ENCODE data around the gene VPS13D.

Gene VPS13D

GRCh38 chr1:12477936-12478611 is 248.2 kb downstream of the VPS13D start:
- H3K79me2 ChIP-seq (ENCODE audit: insufficient read depth, low read length), result no peaks in the 10 kb centered on the region
- no peak overlapping the region for H3K9ac ChIP-seq (ENCODE audit: low read length)
- no peaks in the 10 kb centered on the region for H4K20me1 ChIP-seq (ENCODE audit: insufficient read depth, low read length)
- 0 out of 2 replicates have a peak, but pooled peaks cover 5% of the 10 kb centered on the region for H3K9me3 ChIP-seq (ENCODE audit: low read length)
- no peak overlapping the region for H3K27ac ChIP-seq (ENCODE audit: low read depth, low read length, poor library complexity, severe bottlenecking)
- H3K36me3 ChIP-seq (ENCODE audit: insufficient read depth, low read length), result peaks cover 5% of the 10 kb centered on the region; the same call in 1 of the 2 replicates
- no peak overlapping the region for H3K4me3 ChIP-seq (ENCODE audit: low read depth, low read length, poor library complexity, severe bottlenecking)
- H2AFZ ChIP-seq (ENCODE audit: low read length), result no peak overlapping the region
- no peak for TF ChIP-seq EZH2 (IDR thresholded peaks at IDR 0.05; ENCODE audit: borderline replicate concordance, low read length)
- no peak for TF ChIP-seq CTCF (IDR thresholded peaks at IDR 0.05; ENCODE audit: low read length)
- H3K27me3 ChIP-seq (ENCODE audit: insufficient read depth, low read length), result no peaks in the 10 kb centered on the region
- H3F3A ChIP-seq (ENCODE audit: insufficient read depth, low read length), result no peaks in the 10 kb centered on the region
- no peak overlapping the region for H3K4me2 ChIP-seq (ENCODE audit: low read length)
- H3K4me1 ChIP-seq (ENCODE audit: insufficient read depth, low read length, severe bottlenecking), result peaks cover 16% of the 10 kb centered on the region
- no peaks in the 10 kb centered on the region for H3K9me2 ChIP-seq (ENCODE audit: low read depth, low read length)

- H2AFZ ChIP-seq (ENCODE audit: low read length), result no peak overlapping the region
- H3K79me2 ChIP-seq (ENCODE audit: insufficient read depth, low read length), result no peaks in the 10 kb centered on the region
- H3K9me2 ChIP-seq (ENCODE audit: low read depth, low read length), result no peaks in the 10 kb centered on the region
- H3F3A ChIP-seq (ENCODE audit: insufficient read depth, low read length), result no peaks in the 10 kb centered on the region
- H3K9me3 ChIP-seq (ENCODE audit: low read length), result 0 out of 2 replicates have a peak, but pooled peaks cover 2% of the 10 kb centered on the region
- H3K9ac ChIP-seq (ENCODE audit: low read length), result no peak overlapping the region
- H3K4me3 ChIP-seq (ENCODE audit: low read depth, low read length, poor library complexity, severe bottlenecking), result no peak overlapping the region
- TF ChIP-seq CTCF (IDR thresholded peaks at IDR 0.05; ENCODE audit: low read length) (no peak), EZH2 (IDR thresholded peaks at IDR 0.05; ENCODE audit: borderline replicate concordance, low read length) (no peak)
- no peaks in the 10 kb centered on the region for H4K20me1 ChIP-seq (ENCODE audit: insufficient read depth, low read length)
- H3K27me3 ChIP-seq (ENCODE audit: insufficient read depth, low read length), result no peaks in the 10 kb centered on the region
- H3K36me3 ChIP-seq (ENCODE audit: insufficient read depth, low read length), result peaks cover 3% of the 10 kb centered on the region; the same call in 1 of the 2 replicates
- no peak overlapping the region for H3K27ac ChIP-seq (ENCODE audit: low read depth, low read length, poor library complexity, severe bottlenecking)
- H3K4me1 ChIP-seq (ENCODE audit: insufficient read depth, low read length, severe bottlenecking), result peaks cover 11% of the 10 kb centered on the region
- H3K4me2 ChIP-seq (ENCODE audit: low read length), result no peak overlapping the region
Observed at GRCh38 chr1:12478612-12478985, 248.8 kb downstream of the VPS13D start.

GRCh38 chr1:12479311-12479710 is 249.5 kb downstream of the VPS13D start:
- TF ChIP-seq CTCF (IDR thresholded peaks at IDR 0.05; ENCODE audit: low read length) (no peak), EZH2 (IDR thresholded peaks at IDR 0.05; ENCODE audit: borderline replicate concordance, low read length) (no peak)
- Histone ChIP-seq H3K27me3 (ENCODE audit: insufficient read depth, low read length) (no peaks in the 10 kb centered on the region), H4K20me1 (ENCODE audit: insufficient read depth, low read length) (no peaks in the 10 kb centered on the region), H3K9me2 (ENCODE audit: low read depth, low read length) (no peaks in the 10 kb centered on the region), H3K4me1 (ENCODE audit: insufficient read depth, low read length, severe bottlenecking) (peaks cover 11% of the 10 kb centered on the region), H3K4me3 (ENCODE audit: low read depth, low read length, poor library complexity, severe bottlenecking) (no peak overlapping the region), H3K36me3 (ENCODE audit: insufficient read depth, low read length) (no peaks in the 10 kb centered on the region), H3K27ac (ENCODE audit: low read depth, low read length, poor library complexity, severe bottlenecking) (no peak overlapping the region), H3K79me2 (ENCODE audit: insufficient read depth, low read length) (no peaks in the 10 kb centered on the region), H3K9me3 (ENCODE audit: low read length) (no peaks in the 10 kb centered on the region), H3K4me2 (ENCODE audit: low read length) (no peak overlapping the region), H3K9ac (ENCODE audit: low read length) (no peak overlapping the region), H2AFZ (ENCODE audit: low read length) (no peak overlapping the region), H3F3A (ENCODE audit: insufficient read depth, low read length) (no peaks in the 10 kb centered on the region)
